Endometrium (tissue), 2 donors: Measurements from ENCODE around the gene RAB40C.

Source experiments
- FAIRE-seq: peaks from 2 replicates; lab custom pipeline; 2012; peaks lifted over from hg19 to GRCh38; lab: Jason Lieb, UNC
- donor health status: control.
- donor health status: control.

The RAB40C gene

DNA sequence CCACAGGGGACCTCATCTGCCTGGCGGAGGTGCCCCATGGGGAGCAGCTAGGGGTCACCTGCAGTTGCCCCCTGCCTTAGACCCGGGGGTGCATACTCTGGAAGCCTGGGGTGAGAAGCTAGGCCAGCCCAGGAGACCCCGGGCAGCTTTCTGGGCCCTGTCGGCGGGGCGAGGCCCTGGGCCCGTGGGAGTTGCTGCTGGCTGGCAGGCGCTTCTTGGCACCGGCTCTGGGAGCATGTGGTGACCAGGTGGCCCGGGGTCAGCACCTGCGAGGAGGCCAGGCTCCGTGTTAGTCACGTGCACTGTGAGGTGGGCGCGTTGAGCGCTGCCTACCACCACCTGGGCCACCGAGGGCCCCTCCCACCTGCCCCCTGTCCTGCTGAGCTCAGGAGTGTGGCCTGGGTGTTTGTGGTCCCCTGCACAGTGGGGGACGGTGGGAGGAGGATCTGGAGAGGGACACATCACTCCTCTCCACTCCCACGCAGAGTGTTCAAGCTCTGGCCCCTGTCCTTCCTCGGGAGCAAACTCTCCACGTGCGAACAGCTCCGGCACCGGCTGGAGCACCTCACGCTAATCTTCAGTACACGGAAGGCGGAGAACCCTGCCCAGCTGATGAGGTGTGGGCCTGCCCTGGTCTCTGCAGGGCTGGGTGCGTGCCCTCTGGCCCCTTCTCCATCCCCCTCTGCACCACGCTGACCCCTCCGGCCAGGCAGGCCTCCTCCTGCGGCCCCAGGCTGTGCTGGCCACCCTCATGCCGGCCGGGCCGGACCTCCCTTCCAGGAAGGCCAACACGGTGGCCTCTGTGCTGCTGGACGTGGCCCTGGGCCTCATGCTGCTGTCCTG is 14.3 kb upstream of the RAB40C start:
- no peak for FAIRE-seq

DNA sequence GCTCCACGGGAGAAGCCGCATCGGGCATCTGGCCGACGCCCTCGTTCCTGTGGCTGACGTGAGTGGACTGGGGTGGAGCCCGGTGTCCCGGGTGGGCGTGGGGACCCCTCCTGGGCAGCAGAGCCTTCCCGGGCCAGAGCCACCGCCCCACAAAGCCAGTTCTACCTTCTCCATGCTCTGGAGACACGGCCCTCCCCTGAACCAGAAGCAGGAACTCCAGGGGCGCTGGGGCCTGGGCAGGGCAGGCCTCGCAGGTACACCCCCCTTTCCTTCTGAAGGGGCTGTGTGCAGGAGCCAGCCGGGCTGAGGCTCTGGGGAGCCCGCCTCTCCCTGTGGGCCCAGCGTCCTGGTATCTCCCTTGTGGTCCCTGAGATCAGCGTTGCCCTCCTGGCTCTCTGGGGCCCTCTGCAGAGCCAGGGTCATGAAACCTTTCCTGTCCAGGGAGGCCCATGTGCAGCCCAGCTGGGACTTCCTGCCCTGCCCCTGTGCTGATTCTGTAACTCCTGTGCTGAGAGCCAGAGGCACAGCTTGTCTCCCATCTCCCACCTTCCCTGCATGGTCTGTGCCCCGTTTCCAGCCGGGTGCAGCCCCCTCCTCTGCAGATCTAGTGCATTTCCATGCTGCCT is 13.6 kb upstream of the RAB40C start:
- FAIRE-seq = no peak

DNA sequence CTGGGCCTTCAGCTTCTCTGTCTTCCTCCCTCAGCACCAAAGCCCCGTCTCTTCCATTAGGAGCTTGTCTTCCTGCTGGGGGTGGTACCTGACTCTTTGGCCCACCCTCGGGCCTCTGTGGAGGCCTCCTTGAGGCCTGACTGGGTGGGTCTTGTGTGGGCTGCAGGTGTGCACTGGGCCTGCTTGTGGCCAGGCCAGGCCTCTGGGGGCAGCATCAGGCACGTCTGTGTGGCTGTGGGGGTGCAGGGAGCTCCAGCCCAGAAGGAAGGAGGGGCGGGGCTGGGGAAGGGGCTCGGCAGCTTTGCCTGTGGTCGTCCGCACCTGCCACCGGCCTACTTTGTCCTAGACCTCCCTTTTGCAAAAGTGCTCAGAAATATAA is 13.1 kb upstream of the RAB40C start:
- FAIRE-seq = no peak

DNA sequence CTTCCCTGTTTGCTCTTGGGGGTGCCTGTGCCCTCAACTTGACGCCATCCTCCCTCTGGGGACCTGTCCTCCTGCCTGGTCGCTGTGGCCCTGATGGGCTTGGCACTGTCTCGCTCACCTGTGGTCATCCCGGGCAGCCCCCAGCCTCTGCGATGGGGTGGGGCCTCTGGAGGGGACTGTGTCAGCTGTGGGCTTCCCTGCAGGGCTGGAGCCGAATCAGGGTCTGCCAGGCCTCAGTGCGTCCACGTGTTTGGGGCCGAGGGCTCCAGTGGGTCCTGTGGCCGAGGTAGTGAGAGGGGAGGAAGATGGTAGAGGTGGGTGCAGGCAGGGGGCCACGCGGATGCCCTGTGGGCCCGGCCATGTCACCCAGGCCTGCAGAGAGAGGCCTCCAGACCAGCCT is 12.1 kb upstream of the RAB40C start:
- no peak for FAIRE-seq

DNA sequence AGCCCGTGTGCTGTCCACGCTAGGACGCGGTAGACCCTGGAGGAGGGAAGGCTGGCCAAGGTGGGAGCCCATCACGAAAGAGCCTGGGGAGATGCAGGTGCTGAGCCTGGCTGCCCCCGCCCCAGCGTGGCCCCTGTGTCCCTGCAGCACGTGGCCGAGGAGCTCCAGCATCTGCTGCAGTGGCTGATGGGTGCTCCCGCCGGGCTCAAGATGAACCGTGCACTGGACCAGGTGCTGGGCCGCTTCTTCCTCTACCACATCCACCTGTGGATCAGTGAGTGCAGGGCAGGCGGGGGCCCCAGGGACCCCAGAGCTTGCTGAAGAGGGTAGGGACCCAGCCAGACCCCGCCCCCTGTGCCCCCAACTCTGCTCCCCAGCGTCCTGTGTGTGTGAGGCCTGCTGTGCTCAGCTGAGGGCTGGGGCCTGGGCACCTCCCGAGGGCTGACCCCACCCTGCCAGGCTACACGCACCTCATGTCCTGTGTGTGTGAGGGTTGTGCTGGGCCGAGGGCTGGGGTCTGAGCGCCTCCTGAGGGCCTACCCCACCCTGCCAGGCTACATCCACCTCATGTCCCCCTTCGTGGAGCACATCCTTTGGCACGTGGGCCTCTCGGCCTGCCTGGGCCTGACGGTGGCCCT is 11.5 kb upstream of the RAB40C start:
- FAIRE-seq = no peak

DNA sequence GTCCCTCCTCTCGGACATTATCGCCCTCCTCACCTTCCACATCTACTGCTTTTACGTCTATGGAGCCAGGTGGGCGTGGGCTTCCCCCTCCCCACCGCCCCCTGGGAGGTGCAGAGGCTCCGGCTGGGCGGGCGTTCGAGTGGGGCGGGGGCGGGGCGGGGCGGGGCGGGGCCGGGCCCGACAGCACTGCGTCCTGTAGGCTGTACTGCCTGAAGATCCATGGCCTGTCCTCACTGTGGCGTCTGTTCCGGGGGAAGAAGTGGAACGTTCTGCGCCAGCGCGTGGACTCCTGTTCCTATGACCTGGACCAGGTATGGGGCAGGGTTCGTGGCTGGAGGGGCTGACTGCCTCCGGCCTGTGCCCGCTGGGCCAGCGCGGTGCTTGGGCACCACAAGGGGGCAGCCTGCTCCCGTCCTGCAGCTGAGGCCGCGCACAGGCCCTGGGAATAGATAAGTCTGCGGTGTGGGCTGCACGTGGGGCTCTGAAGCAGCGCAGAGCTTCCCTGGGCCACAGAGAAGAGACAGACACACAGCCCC is 10.9 kb upstream of the RAB40C start:
- FAIRE-seq = no peak

- FAIRE-seq = no peak
Measured at GRCh38 chr16:580141-580945, 9.5 kb upstream of the RAB40C start.

DNA sequence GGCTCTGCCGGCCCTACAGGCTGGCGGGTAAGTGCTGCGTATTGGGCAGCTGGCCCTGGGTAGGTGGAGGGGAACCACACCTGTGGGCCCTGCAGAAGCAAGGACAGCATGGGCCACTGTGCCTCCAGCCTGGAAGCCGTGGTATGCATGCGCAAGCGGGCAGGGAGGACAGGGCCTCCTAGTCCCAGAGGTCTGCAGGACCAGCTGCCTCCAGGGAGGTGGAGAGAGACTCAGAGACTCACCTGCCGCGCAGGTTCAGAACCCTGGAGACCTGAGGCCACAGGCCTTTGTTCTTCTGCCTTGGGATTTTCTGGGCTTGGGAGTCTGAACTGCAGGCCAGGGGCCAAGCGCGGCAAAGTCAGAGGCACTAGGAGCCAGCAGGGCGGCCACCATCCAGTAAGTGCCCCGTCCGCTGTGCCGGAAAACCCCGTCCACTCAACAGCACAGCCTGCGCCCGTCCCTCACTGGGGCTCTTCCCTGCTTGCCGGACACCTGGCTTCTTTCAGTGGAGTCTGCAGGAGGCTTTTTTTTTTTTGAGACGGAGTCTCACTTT is 8.8 kb upstream of the RAB40C start:
- no peak for FAIRE-seq

GRCh38 chr16:582218-582613 is 7.7 kb upstream of the RAB40C start:
- FAIRE-seq = no peak

- FAIRE-seq = no peak
Measured at GRCh38 chr16:582614-583331, 7.1 kb upstream of the RAB40C start.

- FAIRE-seq = no peak
Measured at GRCh38 chr16:583470-583814, 6.4 kb upstream of the RAB40C start.

GRCh38 chr16:583815-584591 is 5.9 kb upstream of the RAB40C start:
- no peak for FAIRE-seq

DNA sequence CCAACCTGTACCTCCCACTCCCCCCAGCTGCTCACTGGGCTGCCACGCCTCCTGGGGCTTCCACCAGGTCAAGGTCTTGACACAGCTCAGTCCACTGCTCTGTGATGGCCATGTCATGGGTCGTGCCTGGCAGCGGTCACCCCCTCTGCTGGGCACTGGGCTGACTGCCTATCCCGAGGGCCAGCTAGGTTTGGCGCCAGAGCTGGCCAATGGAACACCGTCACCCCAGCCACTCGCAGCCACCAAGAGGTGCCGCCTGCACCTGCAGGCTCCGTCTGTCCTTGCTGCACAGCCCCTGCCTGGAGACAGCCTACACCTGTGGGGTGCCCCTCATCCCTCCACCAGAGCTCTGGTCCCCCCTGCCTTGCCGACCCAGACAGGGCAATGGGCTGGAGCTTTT is 4.5 kb upstream of the RAB40C start:
- no peak for FAIRE-seq

- FAIRE-seq = no peak
Measured at GRCh38 chr16:586047-586644, 3.7 kb upstream of the RAB40C start.

- FAIRE-seq = no peak
Measured at GRCh38 chr16:586645-587590, 2.9 kb upstream of the RAB40C start.

GRCh38 chr16:588639-588888 is 1.3 kb upstream of the RAB40C start:
- no peak for FAIRE-seq

DNA sequence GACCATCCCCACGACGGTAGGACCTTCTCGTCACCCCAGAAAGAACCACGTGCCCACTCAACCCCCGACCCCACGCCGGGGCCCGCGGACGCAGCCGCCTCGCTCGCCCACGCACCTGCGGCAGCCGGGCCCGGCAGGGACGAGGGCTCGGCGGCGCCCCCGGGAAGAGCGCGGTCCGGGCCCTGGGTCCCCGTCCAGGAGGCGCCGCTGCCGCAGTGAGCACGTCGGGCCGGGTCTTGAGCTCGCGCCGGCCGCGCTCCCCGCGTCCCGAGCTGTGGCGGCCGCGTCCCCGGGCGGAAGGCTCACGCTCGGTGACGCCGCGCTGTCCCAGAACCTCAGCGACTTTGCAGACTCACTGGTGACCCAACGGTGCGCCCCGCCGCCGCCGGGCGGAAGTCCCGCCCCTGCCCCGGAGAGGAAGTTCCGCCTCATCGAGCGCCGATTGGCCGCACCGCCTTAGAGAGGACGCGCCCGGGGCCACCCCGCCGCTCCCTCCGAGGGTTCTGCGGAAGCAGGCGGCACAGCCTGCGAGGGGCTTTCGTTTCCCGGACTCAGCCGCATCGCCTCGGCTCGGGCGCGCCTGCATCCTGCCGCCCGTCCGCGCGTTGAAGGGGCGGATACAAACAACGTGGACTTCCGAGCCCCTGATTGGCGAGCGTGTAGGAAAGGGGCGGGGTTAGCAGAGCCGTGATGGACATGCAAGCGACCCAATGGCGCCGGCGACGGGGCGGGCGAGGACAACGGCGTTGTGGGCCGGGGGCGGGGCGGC is 793 bp upstream of the RAB40C start:
- no peak for FAIRE-seq

- FAIRE-seq = no peak
Measured at GRCh38 chr16:590188-590814, 435 bp downstream of the RAB40C start.
